ENCODE results near the gene DGCR2.

GRCh38 chr22:19011075-19011474 lies 111.1 kb downstream of the DGCR2 start:
- TF ChIP-seq POLR2A (IDR thresholded peaks at IDR 0.05; ENCODE audit: low read length), result no peak
- TF ChIP-seq GATA1 (IDR thresholded peaks at IDR 0.05; ENCODE audit: low read depth, low read length), result no peak

All from erythroblast (primary cell).